Measurements from ENCODE around the gene SYP. TPM values are rescaled to one million over a fixed set of nuclear protein-coding genes. Genes with fewer than 3 reads are reported as not detected.

SYP gene
- total RNA-seq: 1 to 10 TPM; 2.1 to 3.1 (median 2.4) TPM
- polyA plus RNA-seq: 3.0 TPM
- long read RNA-seq, donor 1, partial matches to known transcripts: 0 of 7 reads
- long read RNA-seq, donor 1, other reads (novel, unspliced or antisense): 3 of 7 reads
- long read RNA-seq, donor 2, partial matches to known transcripts: 0 of 5 reads
- long read RNA-seq, donor 2, other reads (novel, unspliced or antisense): 3 of 5 reads
- long read RNA-seq, donor 3, partial matches to known transcripts: 0 of 1 reads
- long read RNA-seq, donor 3, other reads (novel, unspliced or antisense): 1 of 1 reads
- long read RNA-seq, donor 4, partial matches to known transcripts: 0 of 2 reads
- long read RNA-seq, donor 4, other reads (novel, unspliced or antisense): 0 of 2 reads

- intact Hi-C loops (cut with DNase I): loop anchor here in 2 of 4 donors (10.0 kb wide), 2 partner anchors 65 to 75 kb away; partner anchors contain the start of genes FOXP3 (in 1 of the 2) and PPP1R3F (in 1 of the 2)
- Histone ChIP-seq H3K9me3 (ENCODE audit: control insufficient read depth, low read length) (no peaks in the 10 kb centered on the region), H3K27me3 (ENCODE audit: control insufficient read depth, insufficient read depth) (no peaks in the 10 kb centered on the region), H3K27ac (ENCODE audit: low read length) (peak within 1 kb of the TSS; percentile 79), H3K4me3 (ENCODE audit: low read length) (peak within 1 kb of the TSS; percentile 33), H3K4me1 (ENCODE audit: control insufficient read depth, insufficient read depth, low read length) (no peaks in the 10 kb centered on the region)
- under 1% methylated on average over 58 of the region's 61 CpGs for WGBS
- ATAC-seq (peak; percentile 91 to 92), DNase-seq (peak; percentile 90 to 95 (median 95))
Measured at GRCh38 chrX:49199906-49200771, at the start of gene SYP. Gene SYP (minus strand): TSS chrX:49200193. CDS start chrX:49200186, 7 bp downstream.

GRCh38 chrX:49249616-49250015 lies 49.6 kb upstream of the SYP start:
- no peak overlapping the region for H3K27ac ChIP-seq (ENCODE audit: low read length)
- ATAC-seq (no peak), DNase-seq (no peak)
- intact Hi-C loops (cut with DNase I): no loop called here
- no peaks in the 10 kb centered on the region for H3K27me3 ChIP-seq (ENCODE audit: control insufficient read depth, insufficient read depth)
- no peak overlapping the region for H3K4me3 ChIP-seq (ENCODE audit: low read length)
- H3K9me3 ChIP-seq (ENCODE audit: control insufficient read depth, low read length): no peaks in the 10 kb centered on the region
- 90% methylated on average over 9 of the region's 9 CpGs for WGBS
- H3K4me1 ChIP-seq (ENCODE audit: control insufficient read depth, insufficient read depth, low read length): no peaks in the 10 kb centered on the region

DNA sequence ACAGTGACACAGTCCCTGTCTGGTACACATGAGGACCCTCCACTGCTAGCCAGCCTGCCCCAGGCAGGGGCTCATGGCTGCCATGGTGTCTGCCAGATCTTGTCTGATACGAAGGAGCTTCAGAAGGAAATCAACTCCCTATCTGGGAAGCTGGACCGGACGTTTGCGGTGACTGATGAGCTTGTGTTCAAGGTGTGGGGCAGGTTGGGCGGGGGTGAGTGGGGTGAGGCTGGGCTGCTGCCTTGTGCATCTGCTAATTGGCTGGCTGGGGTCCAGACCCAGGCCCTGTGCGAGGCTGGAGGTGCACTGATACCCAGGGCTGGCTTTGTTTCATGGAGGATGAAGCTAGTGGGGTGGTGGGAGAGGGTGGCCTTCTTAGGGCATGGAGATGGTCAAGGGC lies 49.1 kb upstream of the SYP start:
- no peak overlapping the region for H3K27ac ChIP-seq (ENCODE audit: low read length)
- DNase-seq: no peak
- H3K9me3 ChIP-seq (ENCODE audit: control insufficient read depth, low read length): no peaks in the 10 kb centered on the region
- no peaks in the 10 kb centered on the region for H3K27me3 ChIP-seq (ENCODE audit: control insufficient read depth, insufficient read depth)
- no peak overlapping the region for H3K4me3 ChIP-seq (ENCODE audit: low read length)
- H3K4me1 ChIP-seq (ENCODE audit: control insufficient read depth, insufficient read depth, low read length): no peaks in the 10 kb centered on the region
- WGBS: 92% methylated on average over 6 of the region's 6 CpGs
- ATAC-seq: no peak
- intact Hi-C loops (cut with DNase I): no loop called here

GRCh38 chrX:49247916-49248811 lies 48.2 kb upstream of the SYP start:
- Histone ChIP-seq H3K9me3 (ENCODE audit: control insufficient read depth, low read length) (no peaks in the 10 kb centered on the region), H3K27me3 (ENCODE audit: control insufficient read depth, insufficient read depth) (no peaks in the 10 kb centered on the region), H3K4me3 (ENCODE audit: low read length) (no peak overlapping the region), H3K4me1 (ENCODE audit: control insufficient read depth, insufficient read depth, low read length) (no peaks in the 10 kb centered on the region), H3K27ac (ENCODE audit: low read length) (no peak overlapping the region)
- ATAC-seq (no peak), DNase-seq (no peak)
- 84% methylated on average over 28 of the region's 28 CpGs for WGBS
- intact Hi-C loops (cut with DNase I): no loop called here

DNA sequence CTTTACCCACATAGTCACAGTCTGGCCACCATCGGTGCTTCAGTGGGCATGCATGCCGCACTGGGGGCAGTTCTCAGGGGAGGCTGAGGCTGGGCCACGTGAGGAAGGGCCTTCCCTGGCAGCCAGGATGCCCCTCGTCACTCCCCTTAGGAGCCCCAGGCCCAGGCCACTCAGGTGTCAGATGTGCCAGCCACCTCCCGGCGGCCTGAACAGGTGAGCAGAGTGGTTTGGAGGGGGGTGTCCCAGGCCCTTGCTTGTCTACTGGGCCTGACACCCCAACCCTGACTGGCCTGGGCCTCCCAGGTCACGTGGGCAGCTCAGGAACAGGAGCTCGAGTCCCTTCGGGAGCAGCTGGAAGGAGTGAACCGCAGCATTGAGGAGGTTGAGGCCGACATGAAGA lies 47.4 kb upstream of the SYP start:
- Histone ChIP-seq H3K27ac (ENCODE audit: low read length) (no peak overlapping the region), H3K4me3 (ENCODE audit: low read length) (no peak overlapping the region), H3K9me3 (ENCODE audit: control insufficient read depth, low read length) (no peaks in the 10 kb centered on the region), H3K4me1 (ENCODE audit: control insufficient read depth, insufficient read depth, low read length) (no peaks in the 10 kb centered on the region), H3K27me3 (ENCODE audit: control insufficient read depth, insufficient read depth) (no peaks in the 10 kb centered on the region)
- ATAC-seq (no peak), DNase-seq (no peak)
- intact Hi-C loops (cut with DNase I): no loop called here
- WGBS: 94% methylated on average over 11 of the region's 11 CpGs

DNA sequence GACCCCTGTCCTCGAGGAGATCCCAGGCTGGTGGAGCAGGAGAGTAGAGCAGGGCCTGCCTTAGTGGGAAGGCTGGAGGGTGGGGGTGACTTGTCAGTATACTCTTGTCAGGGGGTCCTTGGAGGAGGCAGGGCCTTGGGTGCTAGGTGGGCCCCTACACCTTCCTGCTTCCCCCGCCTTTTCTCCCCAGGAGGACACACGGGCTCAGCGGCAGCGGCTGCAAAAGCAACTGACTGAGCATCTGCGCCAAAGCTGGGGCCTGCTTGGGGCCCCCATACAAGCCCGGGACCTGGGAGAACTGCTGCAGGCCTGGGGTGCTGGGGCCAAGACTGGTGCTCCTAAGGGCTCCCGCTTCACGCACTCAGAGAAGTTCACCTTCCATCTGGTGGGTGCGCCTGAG lies 46.5 kb upstream of the SYP start:
- H3K27ac ChIP-seq (ENCODE audit: low read length): no peak overlapping the region
- H3K4me1 ChIP-seq (ENCODE audit: control insufficient read depth, insufficient read depth, low read length): no peaks in the 10 kb centered on the region
- DNase-seq (no peak), ATAC-seq (no peak)
- no peak overlapping the region for H3K4me3 ChIP-seq (ENCODE audit: low read length)
- intact Hi-C loops (cut with DNase I): no loop called here
- no peaks in the 10 kb centered on the region for H3K27me3 ChIP-seq (ENCODE audit: control insufficient read depth, insufficient read depth)
- no peaks in the 10 kb centered on the region for H3K9me3 ChIP-seq (ENCODE audit: control insufficient read depth, low read length)
- WGBS: 95% methylated on average over 10 of the region's 10 CpGs

GRCh38 chrX:49244207-49244606 lies 44.2 kb upstream of the SYP start:
- H3K4me3 ChIP-seq (ENCODE audit: low read length): no peak overlapping the region
- no peaks in the 10 kb centered on the region for H3K27me3 ChIP-seq (ENCODE audit: control insufficient read depth, insufficient read depth)
- WGBS: 87% methylated on average over 2 of the region's 2 CpGs
- H3K27ac ChIP-seq (ENCODE audit: low read length): no peak overlapping the region
- ATAC-seq (no peak), DNase-seq (no peak)
- H3K4me1 ChIP-seq (ENCODE audit: control insufficient read depth, insufficient read depth, low read length): no peaks in the 10 kb centered on the region
- no peaks in the 10 kb centered on the region for H3K9me3 ChIP-seq (ENCODE audit: control insufficient read depth, low read length)
- intact Hi-C loops (cut with DNase I): no loop called here

DNA sequence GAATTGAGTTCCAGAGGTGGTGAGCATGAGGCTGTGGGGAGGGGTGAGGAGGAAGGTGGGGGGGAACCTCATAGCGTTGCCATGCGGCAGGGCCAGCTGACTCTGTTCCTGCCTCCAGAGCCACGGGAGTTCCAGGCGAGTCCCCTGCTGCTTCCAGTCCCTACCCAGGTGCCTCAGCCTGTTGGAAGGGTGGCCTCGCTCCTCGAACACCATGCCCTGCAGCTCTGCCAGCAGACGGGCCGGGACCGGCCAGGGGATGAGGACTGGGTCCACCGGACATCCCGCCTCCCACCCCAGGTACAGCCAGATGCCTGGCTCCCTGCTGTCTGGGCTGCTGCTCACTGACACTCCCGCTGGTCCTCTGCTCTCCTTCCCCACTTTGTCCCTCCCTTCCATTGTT lies 43.2 kb upstream of the SYP start:
- Histone ChIP-seq H3K27ac (ENCODE audit: low read length) (no peak overlapping the region), H3K4me3 (ENCODE audit: low read length) (no peak overlapping the region), H3K9me3 (ENCODE audit: control insufficient read depth, low read length) (no peaks in the 10 kb centered on the region), H3K27me3 (ENCODE audit: control insufficient read depth, insufficient read depth) (no peaks in the 10 kb centered on the region), H3K4me1 (ENCODE audit: control insufficient read depth, insufficient read depth, low read length) (no peaks in the 10 kb centered on the region)
- intact Hi-C loops (cut with DNase I): no loop called here
- ATAC-seq (no peak), DNase-seq (no peak)
- WGBS: 87% methylated on average over 12 of the region's 12 CpGs

DNA sequence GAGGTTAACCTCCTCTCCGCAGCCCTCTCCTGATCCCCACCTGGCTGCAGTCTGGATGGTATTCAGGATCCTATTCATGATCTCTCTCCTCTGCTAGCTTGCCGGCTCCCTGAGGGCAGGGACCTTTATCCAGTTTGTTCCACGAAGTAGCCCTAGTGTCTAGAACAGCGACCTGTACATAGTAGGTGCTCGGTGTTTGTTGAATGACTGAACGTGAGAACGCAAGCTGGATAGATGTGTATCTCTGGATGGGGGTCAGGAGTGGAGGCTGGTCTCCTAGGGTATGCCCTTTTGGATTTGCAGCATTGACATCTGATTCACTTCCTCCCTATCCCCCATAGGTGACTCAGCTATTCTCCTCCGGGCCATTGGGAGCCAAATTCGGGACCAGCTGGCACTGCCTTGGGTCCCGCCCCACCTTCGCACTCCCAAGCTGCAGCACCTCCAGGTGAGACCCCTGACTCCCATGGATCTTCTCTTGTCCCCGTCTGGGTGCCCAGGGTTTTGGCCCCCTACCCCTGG lies 42.6 kb upstream of the SYP start:
- 92% methylated on average over 12 of the region's 12 CpGs for WGBS
- Histone ChIP-seq H3K27me3 (ENCODE audit: control insufficient read depth, insufficient read depth) (no peaks in the 10 kb centered on the region), H3K9me3 (ENCODE audit: control insufficient read depth, low read length) (no peaks in the 10 kb centered on the region), H3K27ac (ENCODE audit: low read length) (no peak overlapping the region), H3K4me3 (ENCODE audit: low read length) (no peak overlapping the region), H3K4me1 (ENCODE audit: control insufficient read depth, insufficient read depth, low read length) (no peaks in the 10 kb centered on the region)
- DNase-seq (no peak), ATAC-seq (no peak)
- intact Hi-C loops (cut with DNase I): no loop called here

DNA sequence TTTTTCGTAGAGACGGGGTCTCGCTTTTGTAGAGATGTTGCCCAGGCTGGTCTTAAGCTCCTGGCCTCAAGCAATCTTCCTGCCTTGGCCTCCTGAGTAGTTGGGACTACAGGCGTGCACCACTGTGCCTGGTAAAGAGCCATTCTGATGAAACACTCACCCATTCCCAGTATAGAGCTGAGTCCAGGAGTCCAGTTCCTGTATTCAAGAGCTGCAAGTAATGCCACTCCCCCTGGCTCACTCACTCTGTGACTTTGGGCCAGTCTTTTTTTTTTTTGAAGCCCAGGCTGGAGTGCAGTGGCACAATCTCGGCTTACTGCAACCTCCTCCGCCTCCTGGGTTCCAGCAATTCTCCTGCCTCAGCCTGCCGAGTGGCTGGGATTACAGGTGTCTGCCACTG lies 38.7 kb upstream of the SYP start:
- H3K27me3 ChIP-seq (ENCODE audit: control insufficient read depth, insufficient read depth): no peaks in the 10 kb centered on the region
- DNase-seq: no peak
- H3K27ac ChIP-seq (ENCODE audit: low read length): no peak overlapping the region
- no peaks in the 10 kb centered on the region for H3K4me1 ChIP-seq (ENCODE audit: control insufficient read depth, insufficient read depth, low read length)
- ATAC-seq: no peak
- 78% methylated on average over 7 of the region's 7 CpGs for WGBS
- H3K9me3 ChIP-seq (ENCODE audit: control insufficient read depth, low read length): no peaks in the 10 kb centered on the region
- no peak overlapping the region for H3K4me3 ChIP-seq (ENCODE audit: low read length)
- intact Hi-C loops (cut with DNase I): no loop called here
